HG02759 (cell line): Measurements from ENCODE around the gene SLC38A3.

Source experiments
- ATAC-seq: cut with Tn5 transposase; IDR thresholded peaks from one replicate; pipeline ENCODE4 v1.9.1; 2021; ENCODE audit warnings: mild to moderate bottlenecking, moderate library complexity; ENCODE audit not compliant: unreplicated experiment

SLC38A3 gene

GRCh38 chr3:50204804-50205412 lies at the start of gene SLC38A3:
TSS of gene SLC38A3 (plus strand) at chr3:50205271. CDS start at chr3:50214200, 8,929 bp downstream.
- no peak for ATAC-seq

GRCh38 chr3:50155491-50155878 lies 49.6 kb upstream of the SLC38A3 start:
- ATAC-seq: no peak

GRCh38 chr3:50155891-50156290 lies 49.2 kb upstream of the SLC38A3 start:
- ATAC-seq: no peak

GRCh38 chr3:50156549-50157493 lies 48.2 kb upstream of the SLC38A3 start:
- ATAC-seq: no peak

GRCh38 chr3:50157827-50158529 lies 47.1 kb upstream of the SLC38A3 start:
- no peak for ATAC-seq

- no peak for ATAC-seq
These were observed 46.4 kb upstream of the SLC38A3 start for GRCh38 chr3:50158530-50159146.

GRCh38 chr3:50160561-50160983 lies 44.5 kb upstream of the SLC38A3 start:
- ATAC-seq: no peak

GRCh38 chr3:50161320-50161719 lies 43.8 kb upstream of the SLC38A3 start:
- ATAC-seq: no peak

GRCh38 chr3:50162034-50162883 lies 42.8 kb upstream of the SLC38A3 start:
- no peak for ATAC-seq

GRCh38 chr3:50163572-50164455 lies 41.3 kb upstream of the SLC38A3 start:
- ATAC-seq: no peak

GRCh38 chr3:50164481-50164880 lies 40.6 kb upstream of the SLC38A3 start:
- no peak for ATAC-seq

GRCh38 chr3:50164984-50165909 lies 39.8 kb upstream of the SLC38A3 start:
- no peak for ATAC-seq

GRCh38 chr3:50165910-50166538 lies 39.0 kb upstream of the SLC38A3 start:
- ATAC-seq: no peak

GRCh38 chr3:50166620-50167019 lies 38.5 kb upstream of the SLC38A3 start:
- ATAC-seq: no peak

GRCh38 chr3:50167069-50167840 lies 37.8 kb upstream of the SLC38A3 start:
- ATAC-seq: no peak

- no peak for ATAC-seq
These were observed 37.2 kb upstream of the SLC38A3 start for GRCh38 chr3:50167841-50168209.

- no peak for ATAC-seq
These were observed 36.7 kb upstream of the SLC38A3 start for GRCh38 chr3:50168388-50168787.
